ENCODE measurements around the gene BLTP3A. TPM values are rescaled to one million over a fixed set of nuclear protein-coding genes. Genes with fewer than 3 reads are reported as not detected.
A peak's percentile ranks its signal among the peaks of the same experiment; 100 is the strongest.
"Not testable (repeated sequence)": the region's sequence is repeated elsewhere in the genome, so short reads cannot be mapped to it uniquely, and the experiment has no call there.

BLTP3A gene
- total RNA-seq, 4 donors from 2014 or later = 7.5 to 13.1 (median 9.8) TPM

DNA sequence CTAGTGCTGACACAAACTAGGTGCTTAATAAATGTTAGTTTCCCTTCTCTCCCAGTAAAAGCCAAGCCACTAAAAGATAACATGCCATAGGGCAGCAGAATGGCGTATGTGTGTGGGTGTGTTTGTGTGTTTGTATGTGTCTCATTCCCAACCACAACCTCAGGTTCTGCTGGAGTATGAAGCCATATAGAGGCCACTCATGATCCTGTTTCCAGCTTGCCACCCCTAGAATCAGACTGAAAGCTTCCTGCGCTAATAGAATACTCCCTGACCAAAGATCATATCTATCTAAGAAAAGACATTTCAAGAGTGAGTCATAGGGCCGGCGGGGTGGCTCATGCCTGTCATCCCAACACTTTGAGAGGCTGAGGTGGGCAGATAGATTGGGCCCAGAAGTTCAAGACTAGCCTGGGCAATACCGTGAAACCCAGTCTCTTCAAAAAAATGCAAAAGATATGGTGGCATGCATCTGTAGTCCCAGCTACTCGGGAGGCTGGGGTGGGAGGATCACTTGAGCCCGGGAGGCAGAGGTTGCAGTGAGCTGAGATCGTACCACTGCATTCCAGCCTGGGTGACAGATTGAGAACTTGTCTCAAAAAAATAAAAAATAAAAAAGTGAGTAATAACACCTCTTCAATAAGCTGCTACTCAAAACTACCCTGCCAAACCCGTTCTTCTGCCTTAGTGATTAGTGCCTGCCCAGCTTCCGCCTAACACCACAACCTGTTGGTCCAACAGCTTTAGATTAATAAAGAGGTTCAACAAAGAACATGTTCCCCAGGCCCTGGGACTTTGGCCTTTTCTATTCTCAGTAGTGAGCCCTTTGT lies 46.4 kb upstream of the BLTP3A start:
- 87% methylated on average over 10 of the region's 10 CpGs for WGBS

DNA sequence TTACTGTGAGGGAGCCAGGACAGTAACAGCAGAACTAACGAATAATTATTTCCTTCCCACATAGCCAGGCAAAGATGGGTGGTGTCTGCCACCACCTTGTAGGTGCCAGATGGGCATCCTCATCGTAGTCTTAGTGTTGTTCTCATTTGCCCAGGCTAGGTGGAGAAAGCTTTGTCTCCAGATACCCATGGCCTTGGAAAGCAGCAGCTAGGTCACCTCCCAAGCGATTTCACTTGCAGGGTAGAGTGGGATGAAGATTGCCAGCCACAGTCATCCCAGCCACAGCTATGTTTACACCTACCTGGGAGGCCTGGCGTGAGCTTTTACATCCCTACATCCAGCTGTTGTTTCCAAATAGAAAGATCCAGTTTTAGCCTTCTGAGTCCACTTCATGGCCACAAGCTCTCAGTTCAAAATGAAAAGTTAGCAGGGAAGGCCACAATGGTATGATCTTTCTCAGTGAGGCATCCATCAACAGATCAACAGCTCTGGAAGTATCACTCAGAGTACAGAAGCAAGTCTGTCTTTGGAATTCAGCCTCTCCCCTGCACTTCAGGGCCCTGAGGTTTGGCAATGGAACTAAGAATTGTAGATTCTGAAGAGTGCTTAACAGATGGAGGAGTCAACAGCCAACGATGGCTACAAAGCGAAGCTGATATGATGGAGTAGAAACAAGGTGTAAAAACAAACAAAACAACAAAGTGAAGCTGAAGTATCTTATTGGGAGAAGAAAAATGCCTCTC lies 45.6 kb upstream of the BLTP3A start:
- no peaks in the 10 kb centered on the region for H3K27me3 ChIP-seq
- H3K27ac ChIP-seq (replicated peaks in 1 of 4) = no peak overlapping the region
- H3K36me3 ChIP-seq = no peaks in the 10 kb centered on the region
- 84% methylated on average over 6 of the region's 6 CpGs for WGBS
- intact Hi-C loops (cut with DNase I) = no loop called here
- no peak overlapping the region for H3K4me3 ChIP-seq
- H3K4me1 ChIP-seq = no peaks in the 10 kb centered on the region
- no peaks in the 10 kb centered on the region for H3K9me3 ChIP-seq
- no peak for DNase-seq (ENCODE audit: extremely low spot score)
- TF ChIP-seq, protein P1, sequence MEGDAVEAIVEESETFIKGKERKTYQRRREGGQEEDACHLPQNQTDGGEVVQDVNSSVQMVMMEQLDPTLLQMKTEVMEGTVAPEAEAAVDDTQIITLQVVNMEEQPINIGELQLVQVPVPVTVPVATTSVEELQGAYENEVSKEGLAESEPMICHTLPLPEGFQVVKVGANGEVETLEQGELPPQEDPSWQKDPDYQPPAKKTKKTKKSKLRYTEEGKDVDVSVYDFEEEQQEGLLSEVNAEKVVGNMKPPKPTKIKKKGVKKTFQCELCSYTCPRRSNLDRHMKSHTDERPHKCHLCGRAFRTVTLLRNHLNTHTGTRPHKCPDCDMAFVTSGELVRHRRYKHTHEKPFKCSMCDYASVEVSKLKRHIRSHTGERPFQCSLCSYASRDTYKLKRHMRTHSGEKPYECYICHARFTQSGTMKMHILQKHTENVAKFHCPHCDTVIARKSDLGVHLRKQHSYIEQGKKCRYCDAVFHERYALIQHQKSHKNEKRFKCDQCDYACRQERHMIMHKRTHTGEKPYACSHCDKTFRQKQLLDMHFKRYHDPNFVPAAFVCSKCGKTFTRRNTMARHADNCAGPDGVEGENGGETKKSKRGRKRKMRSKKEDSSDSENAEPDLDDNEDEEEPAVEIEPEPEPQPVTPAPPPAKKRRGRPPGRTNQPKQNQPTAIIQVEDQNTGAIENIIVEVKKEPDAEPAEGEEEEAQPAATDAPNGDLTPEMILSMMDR (IDR thresholded peaks at IDR 0.05) = no peak
- TF ChIP-seq EP300 (IDR thresholded peaks at IDR 0.05) (no peak), POLR2A (IDR thresholded peaks at IDR 0.05; ENCODE audit: low read depth) (no peak), POLR2AphosphoS5 (IDR thresholded peaks at IDR 0.05) (no peak)

More for the DNA sequence above, 46.4 kb upstream of the BLTP3A start:
- TF ChIP-seq EP300 (IDR thresholded peaks at IDR 0.05) (no peak), POLR2A (IDR thresholded peaks at IDR 0.05; ENCODE audit: low read depth) (no peak), POLR2AphosphoS5 (IDR thresholded peaks at IDR 0.05) (no peak)
- TF ChIP-seq, protein P1 (IDR thresholded peaks at IDR 0.05) = no peak
- H3K4me1 ChIP-seq = no peaks in the 10 kb centered on the region
- no peaks in the 10 kb centered on the region for H3K9me3 ChIP-seq
- H3K27ac ChIP-seq (replicated peaks in 1 of 4) = no peak overlapping the region
- no peak for DNase-seq (ENCODE audit: extremely low spot score)
- no peaks in the 10 kb centered on the region for H3K27me3 ChIP-seq
- H3K4me3 ChIP-seq = no peak overlapping the region
- intact Hi-C loops (cut with DNase I) = no loop called here
- H3K36me3 ChIP-seq = no peaks in the 10 kb centered on the region

DNA sequence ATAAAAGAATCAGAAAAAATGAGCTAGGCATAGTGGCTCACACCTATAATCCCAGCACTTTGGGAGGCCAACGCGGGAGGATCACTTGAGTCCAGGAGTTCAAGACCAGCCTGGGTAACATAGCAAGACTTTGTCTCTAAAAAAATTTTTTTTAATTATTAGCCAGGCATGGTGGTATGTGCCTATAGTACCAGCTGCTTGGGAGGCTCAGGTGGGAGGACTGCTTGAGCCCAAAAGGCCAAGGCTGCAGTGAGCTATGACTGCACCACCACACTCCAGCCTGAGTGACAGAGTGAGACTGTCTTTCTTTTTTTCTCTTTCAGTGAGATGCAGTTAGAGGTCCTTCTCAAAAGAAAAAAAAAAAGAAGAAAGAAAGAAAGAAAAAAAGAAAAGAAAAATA lies 43.1 kb upstream of the BLTP3A start:
- no peak overlapping the region for H3K4me3 ChIP-seq
- 90% methylated on average over 2 of the region's 2 CpGs for WGBS
- no peaks in the 10 kb centered on the region for H3K27me3 ChIP-seq
- TF ChIP-seq POLR2A (IDR thresholded peaks at IDR 0.05; ENCODE audit: low read depth) = no peak
- TF ChIP-seq, protein P1 (IDR thresholded peaks at IDR 0.05) = no peak
- TF ChIP-seq EP300 (IDR thresholded peaks at IDR 0.05) = no peak
- TF ChIP-seq POLR2AphosphoS5 (IDR thresholded peaks at IDR 0.05) = no peak
- H3K9me3 ChIP-seq = no peaks in the 10 kb centered on the region
- H3K4me1 ChIP-seq = no peaks in the 10 kb centered on the region
- intact Hi-C loops (cut with DNase I) = no loop called here
- no peak overlapping the region for H3K27ac ChIP-seq (replicated peaks in 1 of 4)
- DNase-seq (ENCODE audit: extremely low spot score) = no peak
- H3K36me3 ChIP-seq = no peaks in the 10 kb centered on the region

DNA sequence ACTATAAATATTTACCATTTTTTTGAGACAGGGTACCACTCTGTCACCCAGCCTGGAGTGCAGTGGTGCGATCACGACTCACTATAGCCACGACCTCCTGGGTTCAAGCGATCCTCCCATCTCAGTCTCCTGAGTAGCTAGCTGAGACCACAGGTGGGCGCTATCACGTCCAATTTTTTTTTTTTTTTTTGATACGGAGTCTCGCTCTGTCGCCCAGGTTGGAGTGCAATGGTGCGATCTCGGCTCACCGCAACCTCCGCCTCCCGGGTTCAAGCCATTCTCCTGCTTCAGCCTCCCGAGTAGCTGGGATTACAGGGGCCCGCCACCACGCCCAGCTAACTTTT lies 35.4 kb upstream of the BLTP3A start:
- TF ChIP-seq, protein P1 (IDR thresholded peaks at IDR 0.05) = peak; percentile 18 to 41 (median 19)
- intact Hi-C loops (cut with DNase I) = loop anchor here (5.0 kb wide), 3 partner anchors 36 to 131 kb away; partner anchors contain the start of genes ANKS1A, BLTP3A, ILRUN and TAF11
- DNase-seq (ENCODE audit: extremely low spot score) = not testable (repeated sequence)

More for the DNA sequence above, 35.4 kb upstream of the BLTP3A start:
- Histone ChIP-seq H3K4me3 (peak overlapping the region; percentile 72 to 85 (median 77)), H3K4me1 (peaks cover 17 to 27% (median 19%) of the 10 kb centered on the region in 4 donors), H3K27ac (replicated peaks in 1 of 4) (peak overlapping the region; percentile 91 to 97 (median 93))
- H3K9me3 ChIP-seq, H3K27me3 ChIP-seq, H3K36me3 ChIP-seq: not testable (repeated sequence)
- 23% methylated on average over 17 of the region's 17 CpGs for WGBS

All from esophagus muscularis mucosa (tissue), 4 donors.